GM12872 (cell line): ENCODE results near the gene RAC3.

ENCODE experiments used
- CTCF ChIP-seq: IDR thresholded peaks from 3 replicates; pipeline ENCODE4 v1.5.1; 2011; ENCODE audit warnings: low read depth, mild to moderate bottlenecking, low read length, moderate library complexity; ENCODE audit not compliant: insufficient read depth

The RAC3 gene

DNA sequence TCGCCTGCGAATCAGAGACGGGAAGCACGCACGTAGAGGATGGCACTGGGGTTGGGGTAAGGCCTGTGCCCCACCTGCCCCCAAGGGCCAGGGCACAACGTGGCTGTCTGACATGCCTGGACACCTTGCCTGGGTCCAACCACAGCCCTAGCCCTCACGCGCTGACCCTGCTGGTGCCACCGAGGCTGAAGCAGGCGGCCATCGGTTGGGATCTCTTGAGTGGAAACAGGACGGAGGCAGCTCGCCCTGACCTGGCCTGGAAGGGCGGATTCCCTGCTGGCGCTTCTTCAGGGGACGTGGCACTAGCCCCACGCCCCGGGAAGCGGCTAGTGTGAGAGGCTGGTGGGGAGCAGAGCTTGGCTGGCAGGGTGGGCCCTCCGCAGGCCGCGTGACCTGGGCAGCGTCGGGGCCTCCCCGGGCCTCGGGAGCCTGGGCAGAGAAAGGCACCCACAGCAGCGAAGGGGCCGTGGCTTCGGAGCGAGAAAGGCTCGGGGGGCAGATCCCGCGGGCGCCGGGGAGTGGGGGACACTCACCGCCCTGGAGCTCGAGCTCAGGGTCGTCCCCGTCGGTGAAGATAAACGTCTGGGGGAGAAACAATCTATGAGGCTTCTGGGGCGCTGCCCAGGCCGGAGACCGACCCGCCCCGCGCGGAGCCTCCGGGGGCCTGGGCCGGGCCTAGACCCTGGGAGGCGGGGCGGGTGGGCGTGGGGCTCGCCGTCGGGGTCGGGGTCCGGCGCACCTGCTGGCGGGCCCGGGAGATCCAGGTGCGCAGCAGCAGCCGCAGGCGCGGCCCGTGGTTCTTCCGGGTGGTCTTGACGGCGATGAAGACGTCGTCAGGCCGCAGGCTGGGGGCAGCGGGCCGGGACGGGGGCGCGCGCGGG, 19.5 kb downstream of the RAC3 start:
- no peak for TF ChIP-seq CTCF

DNA sequence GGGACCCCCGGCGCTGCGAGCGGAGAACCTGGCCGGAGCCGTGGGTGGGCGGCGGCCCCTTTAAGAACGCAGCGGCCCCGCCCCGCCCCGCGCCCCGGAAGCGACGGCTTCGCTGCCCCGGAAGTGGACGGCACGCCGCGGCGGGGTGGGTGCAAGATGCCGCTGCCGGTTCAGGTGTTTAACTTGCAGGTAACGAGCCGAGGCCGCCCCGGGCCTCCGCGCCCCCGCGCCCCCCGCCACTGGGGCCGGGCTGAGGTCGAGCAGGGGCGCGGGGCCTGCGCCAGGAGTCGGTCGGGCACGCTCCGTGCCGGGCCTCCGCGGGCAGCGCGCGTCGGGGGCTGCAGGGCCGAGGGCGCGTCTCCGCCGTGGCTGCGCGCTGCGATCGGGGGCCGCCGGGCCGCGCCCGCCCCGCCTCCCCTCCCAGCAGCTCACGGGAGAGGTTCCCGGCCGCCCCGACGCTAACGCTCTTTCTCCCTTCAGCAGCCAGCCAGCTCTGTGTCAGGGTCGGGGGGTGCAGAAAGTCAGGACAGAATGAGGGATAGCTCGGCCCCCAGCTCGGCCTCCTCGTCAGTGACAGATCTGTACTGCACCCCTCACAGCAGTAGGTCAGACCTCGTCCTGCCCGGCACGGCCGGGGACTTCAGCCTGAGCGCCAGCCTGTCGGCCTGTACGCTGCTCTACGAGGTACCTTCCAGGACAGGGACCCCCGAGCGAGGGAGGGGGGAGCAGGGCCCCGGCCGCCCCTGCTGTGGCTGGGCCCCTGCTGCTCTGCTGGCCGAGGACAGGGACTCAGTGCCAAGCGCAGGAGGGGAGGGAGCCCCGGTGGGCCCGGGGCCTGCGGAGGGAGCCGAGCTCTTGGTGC, 20.5 kb downstream of the RAC3 start, which contains the start of the genes GPS1 and RFNG:
TSS of gene GPS1 (plus strand) at position 123 of the 862 bp plus-strand sequence. CDS start at position 157, 34 bp downstream.
TSS of gene RFNG (minus strand) at position 36 of the 862 bp plus-strand sequence. CDS start 45 bp downstream, outside the sequence.
- TF ChIP-seq CTCF: no peak

- no peak for TF ChIP-seq CTCF
These were observed 21.2 kb downstream of the RAC3 start for GRCh38 chr17:82052638-82053059.

GRCh38 chr17:82053130-82053529, 21.7 kb downstream of the RAC3 start:
- TF ChIP-seq CTCF: no peak

DNA sequence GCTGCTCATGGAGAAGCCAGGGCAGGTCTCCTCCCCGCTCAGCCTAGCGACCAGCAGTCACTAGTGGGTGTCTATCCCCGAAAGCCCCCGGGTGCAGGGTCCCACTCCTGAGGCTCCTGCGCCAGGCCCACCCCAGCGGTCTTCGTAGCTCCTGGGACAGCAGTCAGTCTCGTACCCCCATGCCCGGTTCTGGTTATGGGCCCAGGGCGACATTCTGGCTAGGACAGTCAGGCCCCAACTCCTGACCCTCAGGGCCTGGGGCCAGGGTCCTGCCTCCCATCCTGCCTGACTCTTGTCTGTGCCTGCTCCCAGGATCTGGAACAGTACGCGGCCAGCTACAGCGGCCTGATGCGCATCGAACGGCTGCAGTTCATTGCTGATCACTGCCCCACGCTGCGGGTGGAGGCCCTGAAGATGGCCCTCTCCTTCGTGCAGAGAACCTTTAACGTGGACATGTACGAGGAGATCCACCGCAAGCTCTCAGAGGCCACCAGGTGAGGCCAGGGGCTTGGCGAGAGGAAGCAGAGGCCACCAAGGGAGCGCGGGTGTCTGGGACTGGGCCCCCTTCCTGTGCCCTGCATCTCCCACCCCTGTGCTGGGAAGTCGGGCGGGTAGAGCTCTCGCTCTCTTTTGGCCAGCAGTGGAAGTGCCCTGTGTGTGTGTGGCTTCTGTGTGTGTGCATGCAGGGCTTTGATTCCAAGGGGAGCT, 22.2 kb downstream of the RAC3 start:
- TF ChIP-seq CTCF: no peak

GRCh38 chr17:82054351-82055022, 23.0 kb downstream of the RAC3 start:
- TF ChIP-seq CTCF: no peak
